CD4-positive, alpha-beta T cell treated with Interleukin-17A for 4 hours (primary cell): ENCODE measurements around the gene NIBAN1.

Source experiments
- DNase-seq: peaks from one replicate; pipeline ENCODE4 v3.0.0-alpha.2; 2020; ENCODE audit warnings: mixed read lengths

NIBAN1 gene

GRCh38 chr1:184941410-184941733, 32.9 kb downstream of the NIBAN1 start:
- no peak for DNase-seq

GRCh38 chr1:184940694-184941409, 33.5 kb downstream of the NIBAN1 start:
- no peak for DNase-seq

- DNase-seq = no peak
These were observed 34.1 kb downstream of the NIBAN1 start for GRCh38 chr1:184940226-184940625.

GRCh38 chr1:184937729-184938128, 36.6 kb downstream of the NIBAN1 start:
- no peak for DNase-seq

GRCh38 chr1:184935920-184936798, 38.1 kb downstream of the NIBAN1 start:
- DNase-seq = no peak

- DNase-seq = no peak
These were observed 40.4 kb downstream of the NIBAN1 start for GRCh38 chr1:184933944-184934343.

- no peak for DNase-seq
These were observed 42.0 kb downstream of the NIBAN1 start for GRCh38 chr1:184932319-184932718.

- no peak for DNase-seq
These were observed 42.7 kb downstream of the NIBAN1 start for GRCh38 chr1:184931566-184931965.

- DNase-seq = no peak
These were observed 43.7 kb downstream of the NIBAN1 start for GRCh38 chr1:184930645-184931044.

GRCh38 chr1:184930232-184930631, 44.1 kb downstream of the NIBAN1 start:
- DNase-seq = no peak

GRCh38 chr1:184929711-184930202, 44.6 kb downstream of the NIBAN1 start:
- no peak for DNase-seq

- DNase-seq = no peak
These were observed 45.9 kb downstream of the NIBAN1 start for GRCh38 chr1:184928394-184928793.
